Measurements from ENCODE around the gene GET4.

Gene GET4

DNA sequence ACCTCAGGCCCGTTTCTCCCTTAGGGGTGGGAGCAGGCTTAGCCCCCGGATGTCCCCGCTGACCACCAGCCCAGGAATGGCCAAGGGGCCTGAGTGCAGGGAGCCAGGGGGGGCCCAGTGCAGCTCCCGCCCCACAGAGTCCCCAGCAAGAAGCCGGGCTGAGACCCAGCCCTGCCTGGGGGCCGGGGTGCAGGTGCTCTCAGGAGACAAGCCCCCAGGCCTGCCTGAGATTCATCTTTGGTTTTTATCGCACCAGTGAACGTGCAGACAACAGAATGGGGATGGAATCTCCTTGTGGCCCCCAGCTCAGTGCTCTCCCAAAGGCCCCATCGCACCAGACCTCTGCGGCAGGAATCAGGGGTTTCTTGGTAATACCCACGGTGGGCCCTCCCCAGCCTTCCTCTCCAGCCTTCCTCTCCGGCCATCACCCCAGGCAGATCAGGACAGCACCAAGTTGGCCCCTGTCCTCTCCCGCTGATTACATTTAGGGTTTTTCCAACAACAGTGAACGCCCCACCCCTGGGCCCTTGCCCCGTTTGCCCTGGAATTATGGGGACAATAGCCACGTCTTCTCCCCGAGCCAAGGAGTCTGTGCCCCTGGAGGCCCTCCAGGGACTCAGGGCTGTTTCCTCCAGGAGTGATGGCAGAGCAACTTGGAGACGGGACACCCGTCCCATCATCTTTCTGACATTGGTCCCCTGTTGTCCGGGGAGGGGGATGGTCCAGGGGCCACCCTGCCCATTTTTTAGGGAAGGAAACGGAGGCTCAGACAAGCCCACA lies 55.7 kb downstream of the GET4 start:
- H3K4me3 ChIP-seq (ENCODE audit: control insufficient read depth, low read depth, low read length), result no peak overlapping the region
- TF ChIP-seq, protein P1, sequence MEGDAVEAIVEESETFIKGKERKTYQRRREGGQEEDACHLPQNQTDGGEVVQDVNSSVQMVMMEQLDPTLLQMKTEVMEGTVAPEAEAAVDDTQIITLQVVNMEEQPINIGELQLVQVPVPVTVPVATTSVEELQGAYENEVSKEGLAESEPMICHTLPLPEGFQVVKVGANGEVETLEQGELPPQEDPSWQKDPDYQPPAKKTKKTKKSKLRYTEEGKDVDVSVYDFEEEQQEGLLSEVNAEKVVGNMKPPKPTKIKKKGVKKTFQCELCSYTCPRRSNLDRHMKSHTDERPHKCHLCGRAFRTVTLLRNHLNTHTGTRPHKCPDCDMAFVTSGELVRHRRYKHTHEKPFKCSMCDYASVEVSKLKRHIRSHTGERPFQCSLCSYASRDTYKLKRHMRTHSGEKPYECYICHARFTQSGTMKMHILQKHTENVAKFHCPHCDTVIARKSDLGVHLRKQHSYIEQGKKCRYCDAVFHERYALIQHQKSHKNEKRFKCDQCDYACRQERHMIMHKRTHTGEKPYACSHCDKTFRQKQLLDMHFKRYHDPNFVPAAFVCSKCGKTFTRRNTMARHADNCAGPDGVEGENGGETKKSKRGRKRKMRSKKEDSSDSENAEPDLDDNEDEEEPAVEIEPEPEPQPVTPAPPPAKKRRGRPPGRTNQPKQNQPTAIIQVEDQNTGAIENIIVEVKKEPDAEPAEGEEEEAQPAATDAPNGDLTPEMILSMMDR (IDR thresholded peaks at IDR 0.05; ENCODE audit: control insufficient read depth, insufficient read depth, low read depth, low read length, missing control alignments), result no peak
- DNase-seq (ENCODE audit: low read depth), result no peak

DNA sequence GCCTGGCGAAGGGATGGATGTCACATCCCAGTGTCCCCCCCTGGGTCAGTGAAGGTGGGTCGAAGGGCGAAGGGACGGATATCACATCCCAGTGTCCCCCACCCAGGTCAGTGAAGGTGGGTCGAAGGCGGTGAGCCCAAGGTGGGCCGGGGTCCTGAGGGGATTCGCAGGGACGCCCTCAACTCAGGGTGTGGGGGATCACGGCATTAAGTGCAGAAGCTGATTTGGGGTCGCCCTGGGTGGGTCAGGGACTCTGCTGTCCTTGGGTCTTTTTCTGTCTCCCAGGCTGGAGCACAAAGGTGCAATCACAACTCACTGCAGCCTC lies 56.3 kb downstream of the GET4 start:
- H3K4me3 ChIP-seq (ENCODE audit: control insufficient read depth, low read depth, low read length), result no peak overlapping the region
- DNase-seq (ENCODE audit: low read depth), result no peak
- TF ChIP-seq, protein P1 (IDR thresholded peaks at IDR 0.05; ENCODE audit: control insufficient read depth, insufficient read depth, low read depth, low read length, missing control alignments), result no peak

DNA sequence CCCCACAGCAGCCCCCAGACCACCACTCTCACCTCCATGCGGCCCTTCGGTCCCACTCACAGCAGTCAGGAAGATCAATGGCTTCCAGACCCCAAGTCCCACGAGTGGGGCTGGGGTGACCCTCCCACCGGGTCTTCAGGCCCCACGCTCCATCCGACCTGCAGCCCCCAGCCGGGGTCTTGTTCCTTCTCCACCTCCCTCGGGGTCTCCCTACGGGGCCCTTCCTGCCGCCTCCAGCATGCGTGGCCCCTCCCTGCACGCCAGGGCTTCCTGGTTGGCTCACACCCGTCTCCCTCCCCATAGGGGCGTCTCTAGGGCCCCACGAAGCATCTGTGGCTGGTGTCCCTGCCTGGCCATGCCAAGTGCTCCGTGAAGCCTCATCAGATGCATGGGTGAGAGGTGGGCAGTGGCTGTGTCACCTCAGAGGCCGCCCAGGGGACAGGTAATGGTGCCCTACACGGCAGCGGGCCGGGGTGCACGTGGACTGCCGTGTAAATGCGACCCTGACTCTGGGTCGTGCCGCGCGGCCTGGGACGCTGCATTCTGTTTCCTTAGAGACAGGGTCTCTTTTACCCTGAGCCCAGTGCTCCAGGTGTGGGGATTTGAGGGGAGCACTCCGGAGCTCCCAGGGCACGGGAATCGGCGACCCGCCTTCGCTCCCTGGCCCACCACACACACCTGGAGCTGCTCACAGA lies 58.3 kb downstream of the GET4 start:
- DNase-seq (ENCODE audit: low read depth), result no peak
- TF ChIP-seq, protein P1 (IDR thresholded peaks at IDR 0.05; ENCODE audit: control insufficient read depth, insufficient read depth, low read depth, low read length, missing control alignments), result no peak
- no peak overlapping the region for H3K4me3 ChIP-seq (ENCODE audit: control insufficient read depth, low read depth, low read length)

DNA sequence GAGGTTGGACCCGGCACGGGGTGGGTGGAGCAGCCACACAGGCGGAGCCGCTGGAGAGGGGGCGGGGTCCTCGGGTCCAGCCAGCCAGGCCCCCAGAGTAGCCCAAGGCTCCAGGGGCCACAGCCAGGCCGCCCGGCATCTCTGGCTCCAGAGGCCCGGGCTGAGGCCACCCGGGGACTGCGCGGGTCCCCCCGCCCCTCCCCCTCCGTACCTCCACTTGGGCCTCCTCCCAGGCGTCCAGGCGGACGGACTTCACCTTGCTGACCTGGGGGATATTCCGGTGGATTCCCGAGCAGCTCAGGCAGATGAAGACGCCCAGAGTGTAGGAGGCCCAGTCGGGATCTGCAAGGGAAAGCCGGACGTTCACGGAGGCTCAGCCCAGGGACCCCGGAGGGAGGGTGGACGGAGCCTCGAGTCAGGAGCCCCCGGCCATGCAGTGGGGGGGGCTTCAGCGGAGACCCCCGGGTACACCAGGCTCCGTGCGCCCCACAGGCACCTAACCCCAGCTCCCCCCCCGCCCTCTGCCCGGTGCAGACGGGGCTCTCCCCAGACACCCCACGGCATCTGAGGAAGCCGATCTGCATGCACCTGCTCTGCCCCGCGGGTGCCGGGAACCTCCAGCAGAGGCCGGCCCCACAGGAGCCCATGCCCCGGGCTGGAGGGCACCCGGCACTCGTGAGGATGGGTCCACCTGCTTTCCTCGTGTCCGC lies 59.0 kb downstream of the GET4 start:
- H3K4me3 ChIP-seq (ENCODE audit: control insufficient read depth, low read depth, low read length), result no peak overlapping the region
- DNase-seq (ENCODE audit: low read depth), result no peak
- TF ChIP-seq, protein P1 (IDR thresholded peaks at IDR 0.05; ENCODE audit: control insufficient read depth, insufficient read depth, low read depth, low read length, missing control alignments), result no peak

DNA sequence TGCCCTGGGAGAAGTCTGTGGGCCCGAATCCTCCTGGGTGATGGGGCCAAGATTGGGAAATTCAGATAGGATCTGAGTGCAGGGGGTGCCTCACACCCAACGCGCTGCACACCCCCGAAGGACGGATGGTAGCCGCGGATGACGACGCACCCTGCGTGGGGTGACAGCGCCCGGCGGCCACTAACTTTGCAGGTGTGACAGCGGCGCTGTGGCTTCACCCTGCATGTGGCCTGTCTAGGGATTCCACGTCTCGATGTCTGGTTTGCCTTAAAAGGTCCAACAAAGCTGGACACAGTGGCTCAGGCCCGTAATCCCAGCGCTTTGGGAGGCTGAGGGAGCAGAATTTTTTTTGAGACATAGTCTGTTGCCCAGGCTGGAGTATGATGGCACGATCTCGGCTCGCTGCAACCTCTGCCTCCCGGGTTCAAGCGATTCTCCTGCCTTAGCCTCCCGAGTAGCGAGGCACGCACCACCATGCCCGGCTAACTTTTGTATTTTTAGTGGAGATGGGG lies 59.6 kb downstream of the GET4 start:
- no peak for DNase-seq (ENCODE audit: low read depth)
- TF ChIP-seq, protein P1 (IDR thresholded peaks at IDR 0.05; ENCODE audit: control insufficient read depth, insufficient read depth, low read depth, low read length, missing control alignments), result no peak
- H3K4me3 ChIP-seq (ENCODE audit: control insufficient read depth, low read depth, low read length), result no peak overlapping the region

DNA sequence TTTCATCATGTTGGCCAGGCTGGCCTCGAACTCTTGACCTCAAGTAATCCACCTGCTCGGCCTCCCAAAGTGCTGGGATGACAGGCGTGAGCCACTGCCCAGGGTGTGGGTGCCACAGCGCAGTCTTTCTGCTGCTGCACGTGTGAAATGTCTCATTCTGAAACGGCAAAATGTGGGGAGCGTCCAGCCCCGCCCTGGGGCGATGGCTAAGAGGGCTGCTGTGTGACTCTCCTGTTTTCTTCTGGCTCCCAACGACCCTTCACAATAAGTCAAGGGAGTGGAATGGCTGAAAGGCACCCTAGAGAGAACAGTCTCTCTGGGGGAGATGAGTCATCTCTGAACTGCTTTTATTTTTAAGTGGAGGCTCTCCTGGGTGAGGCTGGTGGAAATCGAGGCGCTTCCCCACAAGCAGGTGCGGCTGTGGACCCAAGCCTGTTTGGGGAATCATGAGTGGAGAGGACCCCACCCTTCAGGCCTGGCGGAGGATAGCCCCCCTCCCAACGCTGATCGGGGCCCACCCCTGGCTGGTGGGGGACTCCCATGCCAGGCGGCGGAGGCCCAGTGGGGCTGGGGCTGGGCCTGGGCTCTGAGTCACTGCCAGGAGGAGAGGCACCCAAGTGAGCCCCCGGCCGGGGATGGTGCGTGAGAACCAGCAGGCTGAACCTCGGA lies 60.2 kb downstream of the GET4 start:
- TF ChIP-seq, protein P1 (IDR thresholded peaks at IDR 0.05; ENCODE audit: control insufficient read depth, insufficient read depth, low read depth, low read length, missing control alignments), result no peak
- H3K4me3 ChIP-seq (ENCODE audit: control insufficient read depth, low read depth, low read length), result no peak overlapping the region
- no peak for DNase-seq (ENCODE audit: low read depth)
